ENCODE data around the gene DNAH12.

DNA sequence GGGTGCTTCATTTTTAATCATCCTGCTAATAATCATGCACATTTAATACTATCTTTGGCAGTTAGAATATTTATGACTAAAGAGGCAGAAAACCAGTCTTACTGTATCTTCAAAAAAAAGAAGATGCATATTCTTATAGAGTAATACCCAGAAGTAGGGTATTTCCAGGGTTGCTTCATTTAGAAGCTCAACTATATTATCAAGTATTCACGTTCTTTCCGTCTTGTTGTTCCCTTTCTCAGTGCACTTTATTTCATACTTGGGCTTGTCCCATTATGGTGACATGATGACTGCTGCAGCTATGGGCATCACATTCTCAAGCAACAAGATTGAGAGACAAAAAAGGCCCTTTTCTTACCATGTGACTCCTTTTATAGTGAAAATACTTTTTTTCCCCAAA is 154.9 kb downstream of the DNAH12 start:
- TF ChIP-seq CTCF (IDR thresholded peaks at IDR 0.05) (no peak), POLR2A (IDR thresholded peaks at IDR 0.05) (no peak)

Data from esophagus squamous epithelium (tissue), 4 donors.